Right hindlimb (tissue), 1 donor: ENCODE data around the gene BCL7C.
"Not testable (repeated sequence)": the region's sequence is repeated elsewhere in the genome, so short reads cannot be mapped to it uniquely, and the experiment has no call there.

Source experiments
- DNase-seq: peaks from one replicate; pipeline ENCODE4 v3.0.0-alpha.2; 2018

Gene BCL7C

GRCh38 chr16:30860729-30861128, 33.1 kb downstream of the BCL7C start:
- DNase-seq, result not testable (repeated sequence)

- DNase-seq, result no peak
Measured at GRCh38 chr16:30858829-30859423, 35.0 kb downstream of the BCL7C start.

GRCh38 chr16:30858111-30858495, 35.8 kb downstream of the BCL7C start:
- DNase-seq, result no peak

- DNase-seq, result no peak
Measured at GRCh38 chr16:30853758-30854157, 40.1 kb downstream of the BCL7C start.

- no peak for DNase-seq
Measured at GRCh38 chr16:30850246-30850645, 43.6 kb downstream of the BCL7C start.

GRCh38 chr16:30846649-30847402, 47.1 kb downstream of the BCL7C start:
- no peak for DNase-seq

GRCh38 chr16:30844671-30845449, 49.0 kb downstream of the BCL7C start:
- DNase-seq, result peak; percentile 77

- no peak for DNase-seq
Measured at GRCh38 chr16:30844346-30844670, 49.6 kb downstream of the BCL7C start.

GRCh38 chr16:30843501-30843900, 50.4 kb downstream of the BCL7C start:
- DNase-seq, result no peak

- no peak for DNase-seq
Measured at GRCh38 chr16:30842971-30843370, 50.9 kb downstream of the BCL7C start.

GRCh38 chr16:30841332-30841731, 52.5 kb downstream of the BCL7C start:
- DNase-seq, result no peak

GRCh38 chr16:30840611-30841010, 53.3 kb downstream of the BCL7C start:
- no peak for DNase-seq

GRCh38 chr16:30839523-30840227, 54.2 kb downstream of the BCL7C start:
- DNase-seq, result no peak

- DNase-seq, result no peak
Measured at GRCh38 chr16:30838876-30839471, 54.9 kb downstream of the BCL7C start.

GRCh38 chr16:30837904-30838303, 56.0 kb downstream of the BCL7C start:
- no peak for DNase-seq
